GM12864 (cell line): ENCODE data around the gene SLC6A13.

Experiments
- DNase-seq: peaks from one replicate; pipeline ENCODE4 v3.0.0-alpha.2; 2011; ENCODE audit warnings: low read depth
- H3K4me3 ChIP-seq: 2 replicates; pipeline ENCODE4 v1.5.1; 2011; ENCODE audit warnings: mild to moderate bottlenecking, low read depth, low read length, control low read depth
- CTCF ChIP-seq: IDR thresholded peaks from 2 replicates; pipeline ENCODE4 v1.5.1; 2011; ENCODE audit warnings: low read depth, mild to moderate bottlenecking, moderate library complexity, low read length, control low read depth, inconsistent platforms; ENCODE audit errors: missing control alignments

The SLC6A13 gene

GRCh38 chr12:254039-254438 lies 8.6 kb downstream of the SLC6A13 start:
- no peak for DNase-seq
- no peak overlapping the region for H3K4me3 ChIP-seq
- TF ChIP-seq CTCF, result no peak

GRCh38 chr12:253116-253831 lies 9.4 kb downstream of the SLC6A13 start:
- no peak for DNase-seq
- no peak for TF ChIP-seq CTCF
- H3K4me3 ChIP-seq, result no peak overlapping the region

- no peak for DNase-seq
- no peak overlapping the region for H3K4me3 ChIP-seq
- no peak for TF ChIP-seq CTCF
Observed at GRCh38 chr12:252636-253035, 10.0 kb downstream of the SLC6A13 start.

- no peak for DNase-seq
- TF ChIP-seq CTCF, result no peak
Observed at GRCh38 chr12:247271-247670, 15.4 kb downstream of the SLC6A13 start.

GRCh38 chr12:243381-243780 lies 19.3 kb downstream of the SLC6A13 start:
- no peak for TF ChIP-seq CTCF
- no peak overlapping the region for H3K4me3 ChIP-seq
- no peak for DNase-seq

More at GRCh38 chr12:247271-247670, 15.4 kb downstream of the SLC6A13 start:
- H3K4me3 ChIP-seq, result no peak overlapping the region

- no peak for TF ChIP-seq CTCF
- no peak for DNase-seq
- H3K4me3 ChIP-seq, result no peak overlapping the region
Observed at GRCh38 chr12:242496-242895, 20.1 kb downstream of the SLC6A13 start.

GRCh38 chr12:241266-241665 lies 21.4 kb downstream of the SLC6A13 start:
- no peak for DNase-seq
- H3K4me3 ChIP-seq, result no peak overlapping the region
- no peak for TF ChIP-seq CTCF
